Measurements from ENCODE around the gene DCDC1.

- TF ChIP-seq CTCF (IDR thresholded peaks at IDR 0.05): no peak
- TF ChIP-seq POLR2A (IDR thresholded peaks at IDR 0.05): no peak
Measured at GRCh38 chr11:30908857-30909256, 460.7 kb downstream of the DCDC1 start.

Measured in adrenal gland (tissue), 5 donors.